H1 (cell line): Measurements from ENCODE around the gene PAN2. TPM values are rescaled to one million over a fixed set of nuclear protein-coding genes. Genes with fewer than 3 reads are reported as not detected.

Experiments used
- CTCF ChIA-PET: fragments of 300-600 bp; sonication (Branson Sonifier 250); formaldehyde crosslinking; loops from one replicate; lab custom pipeline; 2021; ENCODE audit not compliant: partially characterized antibody; lab: Charles Lee
- POLR2A ChIA-PET: fragments of 300-600 bp; sonication (Branson Sonifier 250); formaldehyde crosslinking; loops from one replicate; lab custom pipeline; 2021; ENCODE audit warnings: inconsistent platforms; ENCODE audit not compliant: partially characterized antibody; lab: Charles Lee
- DNase-seq, 2 experiments: peaks; one replicate each; pipeline versions ENCODE4 v3.0.0 to v3.0.0-alpha.2; 2010 to 2022; ENCODE audit warnings: low spot score in 2 of 2, low read depth in 1 of 2, mixed read lengths in 1 of 2
- FAIRE-seq: peaks from 2 replicates; lab custom pipeline; 2011; peaks lifted over from hg19 to GRCh38; lab: Jason Lieb, UNC
- H2AFZ ChIP-seq: 2 replicates; pipeline ENCODE4 v1.8.1; 2012; ENCODE audit warnings: low read length, inconsistent platforms
- H2AK5ac ChIP-seq: 2 replicates; pipeline ENCODE4 v1.6.1; 2013; ENCODE audit warnings: low read depth, low read length
- H2BK120ac ChIP-seq: replicated peaks from 2 replicates; pipeline ENCODE3; 2013; ENCODE audit warnings: low read depth, low read length, inconsistent platforms
- H2BK12ac ChIP-seq: 2 replicates; pipeline ENCODE4 v1.6.1; 2013; ENCODE audit warnings: low read depth, low read length
- H2BK15ac ChIP-seq: 2 replicates; pipeline ENCODE4 v1.6.1; 2013; ENCODE audit warnings: low read length
- H2BK20ac ChIP-seq: 2 replicates; pipeline ENCODE4 v1.6.1; 2013; ENCODE audit warnings: low read length
- H2BK5ac ChIP-seq: 2 replicates; pipeline ENCODE4 v1.6.1; 2013; ENCODE audit warnings: low read depth, low read length
- H3K14ac ChIP-seq: 2 replicates; pipeline ENCODE4 v1.6.1; 2013; ENCODE audit warnings: inconsistent platforms; ENCODE audit not compliant: insufficient read length
- H3K18ac ChIP-seq: 2 replicates; pipeline ENCODE4 v1.6.1; 2013; ENCODE audit warnings: low read length; ENCODE audit errors: extremely low read depth
- H3K23ac ChIP-seq: 2 replicates; pipeline ENCODE4 v1.6.1; 2013; ENCODE audit warnings: inconsistent platforms; ENCODE audit not compliant: insufficient read length
- H3K23me2 ChIP-seq: 2 replicates; pipeline ENCODE4 v1.6.1; 2013; ENCODE audit warnings: low read depth, low read length
- H3K27ac ChIP-seq: 2 replicates; pipeline ENCODE4 v1.6.1; 2011; ENCODE audit warnings: low read depth, low read length, inconsistent platforms
- H3K27me3 ChIP-seq, 4 experiments: replicated peaks in 1 of 4; 1 replicate in 1 of 4; 2 replicates in 3 of 4; pipeline versions ENCODE4 v1.6.1 to v1.8.1; 2011 to 2013; ENCODE audit warnings: low read length in 3 of 4, mild to moderate bottlenecking in 3 of 4, inconsistent platforms in 2 of 4, mixed read lengths in 2 of 4, moderate library complexity in 1 of 4; ENCODE audit not compliant: control insufficient read depth in 3 of 4, insufficient read depth in 3 of 4; ENCODE audit errors: extremely low read depth in 1 of 4
- H3K36me3 ChIP-seq, 4 experiments: 2 replicates each; pipeline versions ENCODE4 v1.6.1 to v1.8.1; 2011 to 2013; ENCODE audit warnings: mild to moderate bottlenecking in 4 of 4, low read length in 3 of 4, moderate library complexity in 2 of 4, control low read depth in 1 of 4, inconsistent platforms in 1 of 4; ENCODE audit not compliant: insufficient read depth in 4 of 4, control insufficient read depth in 2 of 4
- H3K4ac ChIP-seq: replicated peaks from 2 replicates; pipeline ENCODE3; 2013; ENCODE audit warnings: low read length, low read depth, mixed read lengths, inconsistent platforms; ENCODE audit not compliant: insufficient read length
- H3K4me1 ChIP-seq, 4 experiments: replicated peaks in 1 of 4; 1 replicate in 1 of 4; 2 replicates in 3 of 4; pipeline versions ENCODE4 v1.6.1 to v1.8.1; 2011 to 2013; ENCODE audit warnings: low read length in 3 of 4, inconsistent platforms in 2 of 4, mixed read lengths in 1 of 4; ENCODE audit not compliant: insufficient read depth in 4 of 4, control insufficient read depth in 3 of 4
- H3K4me2 ChIP-seq, 2 experiments: 2 replicates each; pipeline versions ENCODE4 v1.6.1 to v1.8.1; 2011 to 2013; ENCODE audit warnings: low read depth in 2 of 2, low read length in 2 of 2, control low read depth in 1 of 2, inconsistent platforms in 1 of 2, mild to moderate bottlenecking in 1 of 2; ENCODE audit not compliant: insufficient read depth in 1 of 2
- H3K4me3 ChIP-seq, 4 experiments: fragments of 200-600, 300-600 bp in 1 of 4; sonication (generic), shearing (Covaris generic), sonication (Bioruptor Twin) in 1 of 4; 2 replicates each; pipeline versions ENCODE4 v1.5.1 to v1.8.1; 2011 to 2016; ENCODE audit warnings: low read length in 4 of 4, low read depth in 3 of 4, control low read depth in 2 of 4, inconsistent platforms in 2 of 4, mild to moderate bottlenecking in 2 of 4, mixed read lengths in 1 of 4, moderate library complexity in 1 of 4; ENCODE audit not compliant: insufficient read depth in 2 of 4; ENCODE audit errors: extremely low read depth in 1 of 4
- H3K56ac ChIP-seq: replicated peaks from 2 replicates; pipeline ENCODE3; 2013; ENCODE audit warnings: low read depth, mild to moderate bottlenecking, mixed read lengths, low read length, inconsistent platforms; ENCODE audit not compliant: insufficient read length
- H3K79me1 ChIP-seq: 2 replicates; pipeline ENCODE4 v1.6.1; 2013; ENCODE audit warnings: low read depth, low read length, control low read depth
- H3K79me2 ChIP-seq, 2 experiments: 2 replicates each; pipeline versions ENCODE4 v1.6.1 to v1.8.1; 2012 to 2013; ENCODE audit warnings: low read length in 2 of 2, mild to moderate bottlenecking in 2 of 2, inconsistent platforms in 1 of 2; ENCODE audit not compliant: insufficient read depth in 2 of 2, control insufficient read depth in 1 of 2
- H3K9ac ChIP-seq, 4 experiments: replicated peaks in 1 of 4; 1 replicate in 1 of 4; 2 replicates in 3 of 4; pipeline versions ENCODE4 v1.6.1 to v1.8.1; 2011 to 2013; ENCODE audit warnings: low read depth in 3 of 4, low read length in 3 of 4, control low read depth in 2 of 4, mild to moderate bottlenecking in 2 of 4, moderate library complexity in 2 of 4, inconsistent platforms in 1 of 4; ENCODE audit errors: extremely low read depth in 1 of 4
- H3K9me3 ChIP-seq, 2 experiments: 2 replicates each; pipeline versions ENCODE4 v1.6.1 to v1.8.1; 2012 to 2013; ENCODE audit warnings: mild to moderate bottlenecking in 2 of 2, moderate library complexity in 2 of 2, control low read depth in 1 of 2, inconsistent platforms in 1 of 2, low read depth in 1 of 2, low read length in 1 of 2, mixed read lengths in 1 of 2; ENCODE audit not compliant: insufficient read depth in 2 of 2
- H4K20me1 ChIP-seq, 2 experiments: replicated peaks in 1 of 2; 2 replicates each; pipeline versions ENCODE3 to v1.8.1; 2011 to 2013; ENCODE audit warnings: inconsistent platforms in 2 of 2, low read length in 2 of 2, mild to moderate bottlenecking in 1 of 2; ENCODE audit not compliant: insufficient read depth in 2 of 2, control insufficient read depth in 1 of 2
- H4K5ac ChIP-seq: 2 replicates; pipeline ENCODE4 v1.6.1; 2013; ENCODE audit warnings: low read length, low read depth, mixed read lengths, inconsistent platforms; ENCODE audit not compliant: insufficient read length
- H4K8ac ChIP-seq: 2 replicates; pipeline ENCODE4 v1.8.0; 2013; ENCODE audit warnings: mild to moderate bottlenecking, moderate library complexity, low read length, inconsistent platforms; ENCODE audit not compliant: insufficient read depth; ENCODE audit errors: extremely low read depth
- H4K91ac ChIP-seq: replicated peaks from 2 replicates; pipeline ENCODE3; 2013; ENCODE audit warnings: low read length, mixed read lengths, inconsistent platforms; ENCODE audit not compliant: insufficient read length
- CTBP2 ChIP-seq: IDR thresholded peaks from 2 replicates; pipeline ENCODE4 v1.7.0; 2011; ENCODE audit warnings: borderline replicate concordance, mild to moderate bottlenecking, moderate library complexity, mixed read lengths, low read length; ENCODE audit not compliant: insufficient read depth, insufficient read length
- GTF2F1 ChIP-seq: IDR thresholded peaks from 2 replicates; pipeline ENCODE4 v1.6.1; 2012; ENCODE audit warnings: low read depth, low read length, improper control_type of control experiment, borderline replicate concordance
- WGBS, 2 experiments: shearing (Covaris generic) in 1 of 2; methylation state at CpG; one replicate each; pipeline versions ENCODE4 v1.1.6 to v1.1.7; 2013 to 2015; ENCODE audit warnings: low lambda C conversion rate in 2 of 2, mixed read lengths in 2 of 2, inconsistent platforms in 1 of 2, low coverage in 1 of 2, missing lambda C conversion rate in 1 of 2; ENCODE audit not compliant: insufficient replicate concordance in 2 of 2, insufficient coverage in 1 of 2, insufficient read length in 1 of 2; ENCODE audit errors: extremely low coverage in 1 of 2, missing lambda C conversion rate in 1 of 2; 5-methylcytosine and 5-hydroxymethylcytosine counted together
- polyA plus RNA-seq, 7 experiments: library from polyadenylated mRNA; depleted of rRNA in 3 of 7; stranded (reverse) in 5 of 7; unstranded in 2 of 7; fragments of >200 nt in 5 of 7; fragments of 200-250 nt in 2 of 7; gene quantifications; 1 replicate in 5 of 7; 2 replicates in 1 of 7; 4 replicates in 1 of 7; pipeline versions ENCODE4 v1.2.1 to v1.2.3, GENCODE V29; 2011 to 2013; ENCODE audit warnings: missing spikeins in 2 of 7, mixed read lengths in 2 of 7
- total RNA-seq: library from RNA; stranded (reverse); fragmentation: NEBNext Ultra II Directional; extraction: Animal tissue kit (Norgen Biotek cat#: 25700); gene quantifications from 2 replicates; pipeline ENCODE4 v1.2.1, GENCODE V29; 2021

The PAN2 gene
- total and polyA plus RNA-seq, 2 of the 8 experiments (the other 6 are each of a cell fraction or from before 2014, with no cell fraction given) = 29.6 to 36.7 TPM

GRCh38 chr12:56321027-56321426 lies 12.8 kb downstream of the PAN2 start:
- CTCF ChIA-PET = interaction anchor here (0.6 to 2.1 kb wide), 6 partner anchors 10 to 156 kb away, joined by 3 to 8 read pairs (median 3); no protein-coding TSS in a partner anchor
- no peak overlapping the region for H3K4ac ChIP-seq
- H3K14ac ChIP-seq = no peak overlapping the region
- H4K5ac ChIP-seq = no peak overlapping the region
- no peaks in the 10 kb centered on the region for H3K9me3 ChIP-seq
- FAIRE-seq = no peak
- no peak overlapping the region for H2AFZ ChIP-seq
- peaks cover 2 to 15% (median 6%) of the 10 kb centered on the region in 4 experiments; a peak in 6 of 8 replicates for H3K36me3 ChIP-seq
- H2AK5ac ChIP-seq = no peak overlapping the region
- H2BK15ac ChIP-seq = no peak overlapping the region
- no peaks in the 10 kb centered on the region for H3K79me2 ChIP-seq
- H3K23me2 ChIP-seq = peaks cover 3% of the 10 kb centered on the region
- no peak overlapping the region for H3K9ac ChIP-seq
- no peak overlapping the region for H2BK5ac ChIP-seq
- H4K8ac ChIP-seq = no peak overlapping the region
- no peak for DNase-seq
- H3K4me1 ChIP-seq = no peaks in the 10 kb centered on the region
- no peaks in the 10 kb centered on the region for H3K27me3 ChIP-seq
- no peak overlapping the region for H4K91ac ChIP-seq
- no peak overlapping the region for H3K56ac ChIP-seq
- no peak overlapping the region for H3K4me2 ChIP-seq
- H2BK20ac ChIP-seq = no peak overlapping the region
- WGBS, 2 experiments = 94% methylated on average over 2 of the region's 2 CpGs; no CpG with 5 or more reads in 1 of the 2 experiments
- no peak overlapping the region for H3K18ac ChIP-seq
- no peak overlapping the region for H3K4me3 ChIP-seq
- no peaks in the 10 kb centered on the region for H3K79me1 ChIP-seq
- no peak overlapping the region for H2BK120ac ChIP-seq
- POLR2A ChIA-PET = interaction anchor here (0.7 to 2.1 kb wide), 11 partner anchors 10 to 160 kb away, joined by 3 to 8 read pairs (median 4); partner anchors contain the start of genes IL23A and PAN2
- H4K20me1 ChIP-seq = no peaks in the 10 kb centered on the region
- no peak for TF ChIP-seq CTBP2
- no peak for TF ChIP-seq GTF2F1
- no peak overlapping the region for H3K23ac ChIP-seq
- H3K27ac ChIP-seq = no peak overlapping the region
- H2BK12ac ChIP-seq = no peak overlapping the region
